Measurements from ENCODE around the gene NR1D1. TPM values are rescaled to one million over a fixed set of nuclear protein-coding genes. Genes with fewer than 3 reads are reported as not detected.

The NR1D1 gene
- total and polyA plus RNA-seq, 2 of the 13 experiments (the other 11 are each of a cell fraction or from before 2014, with no cell fraction given) = 2.1 to 2.7 TPM

DNA sequence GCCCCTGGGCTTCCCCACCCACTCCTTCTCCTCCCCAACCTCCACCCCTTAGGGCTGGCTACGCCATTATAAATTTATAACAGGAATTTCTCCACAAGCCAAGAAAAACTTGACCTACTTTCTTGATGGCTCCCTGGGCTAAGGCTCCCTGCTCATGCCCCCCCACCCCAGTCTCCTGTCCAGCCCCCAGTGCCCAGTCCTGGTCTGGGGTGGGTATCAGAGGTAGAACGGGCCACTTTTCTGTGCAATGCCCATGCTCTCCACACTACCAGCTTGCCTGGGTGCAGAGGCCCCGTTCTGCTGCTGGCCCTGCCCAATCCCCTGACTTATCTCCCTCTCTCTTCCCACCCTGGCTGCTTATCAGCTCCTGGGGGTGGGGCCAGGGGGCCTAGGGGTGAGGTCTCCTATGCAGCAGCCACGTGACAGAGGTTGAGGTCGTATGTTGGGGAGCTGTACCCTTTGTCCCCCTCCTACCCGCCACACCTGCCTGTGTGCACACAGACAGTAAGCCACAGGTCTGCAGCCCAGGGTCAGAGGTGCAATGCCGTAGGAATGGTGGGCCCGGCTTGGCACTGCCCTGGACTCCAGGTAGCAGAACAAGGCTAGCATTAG is 27.5 kb downstream of the NR1D1 start (continued):
- TF ChIP-seq, protein P1, sequence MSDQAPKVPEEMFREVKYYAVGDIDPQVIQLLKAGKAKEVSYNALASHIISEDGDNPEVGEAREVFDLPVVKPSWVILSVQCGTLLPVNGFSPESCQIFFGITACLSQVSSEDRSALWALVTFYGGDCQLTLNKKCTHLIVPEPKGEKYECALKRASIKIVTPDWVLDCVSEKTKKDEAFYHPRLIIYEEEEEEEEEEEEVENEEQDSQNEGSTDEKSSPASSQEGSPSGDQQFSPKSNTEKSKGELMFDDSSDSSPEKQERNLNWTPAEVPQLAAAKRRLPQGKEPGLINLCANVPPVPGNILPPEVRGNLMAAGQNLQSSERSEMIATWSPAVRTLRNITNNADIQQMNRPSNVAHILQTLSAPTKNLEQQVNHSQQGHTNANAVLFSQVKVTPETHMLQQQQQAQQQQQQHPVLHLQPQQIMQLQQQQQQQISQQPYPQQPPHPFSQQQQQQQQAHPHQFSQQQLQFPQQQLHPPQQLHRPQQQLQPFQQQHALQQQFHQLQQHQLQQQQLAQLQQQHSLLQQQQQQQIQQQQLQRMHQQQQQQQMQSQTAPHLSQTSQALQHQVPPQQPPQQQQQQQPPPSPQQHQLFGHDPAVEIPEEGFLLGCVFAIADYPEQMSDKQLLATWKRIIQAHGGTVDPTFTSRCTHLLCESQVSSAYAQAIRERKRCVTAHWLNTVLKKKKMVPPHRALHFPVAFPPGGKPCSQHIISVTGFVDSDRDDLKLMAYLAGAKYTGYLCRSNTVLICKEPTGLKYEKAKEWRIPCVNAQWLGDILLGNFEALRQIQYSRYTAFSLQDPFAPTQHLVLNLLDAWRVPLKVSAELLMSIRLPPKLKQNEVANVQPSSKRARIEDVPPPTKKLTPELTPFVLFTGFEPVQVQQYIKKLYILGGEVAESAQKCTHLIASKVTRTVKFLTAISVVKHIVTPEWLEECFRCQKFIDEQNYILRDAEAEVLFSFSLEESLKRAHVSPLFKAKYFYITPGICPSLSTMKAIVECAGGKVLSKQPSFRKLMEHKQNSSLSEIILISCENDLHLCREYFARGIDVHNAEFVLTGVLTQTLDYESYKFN (CRISPR knock-in tag; conservative IDR thresholded peaks at IDR 0.05) = peak; percentile 60
- TF ChIP-seq ARID2 (CRISPR knock-in tag; IDR thresholded peaks at IDR 0.05; ENCODE audit: borderline replicate concordance) (no peak), NONO (IDR thresholded peaks at IDR 0.05) (no peak), NONO (CRISPR knock-in tag; conservative IDR thresholded peaks at IDR 0.05) (peak; percentile 55; the same call in 1 of the 2 replicates), PAWR (CRISPR knock-in tag; IDR thresholded peaks at IDR 0.05; ENCODE audit: borderline replicate concordance) (no peak), PHF21A (CRISPR knock-in tag; IDR thresholded peaks at IDR 0.05) (no peak), SMAD9 (CRISPR knock-in tag; IDR thresholded peaks at IDR 0.05) (no peak), POLR2A (IDR thresholded peaks at IDR 0.05; ENCODE audit: insufficient read depth in 1 of 2, low read depth in 2 of 2, low read length in 2 of 2) (peak in 1 of 2 experiments; percentile 78; a peak in 2 of 4 replicates), SAP130 (CRISPR knock-in tag; IDR thresholded peaks at IDR 0.05; ENCODE audit: low read depth) (peak; percentile 58; the same call in 1 of the 2 replicates), HNF4G (IDR thresholded peaks at IDR 0.05; ENCODE audit: borderline replicate concordance, low read depth, low read length) (peak; percentile 28; the same call in 1 of the 2 replicates), HNF4G (CRISPR knock-in tag; IDR thresholded peaks at IDR 0.05; ENCODE audit: borderline replicate concordance, low read depth) (no peak), SIX1 (CRISPR knock-in tag; IDR thresholded peaks at IDR 0.05; ENCODE audit: borderline replicate concordance) (no peak)
- TF ChIP-seq, protein P2, sequence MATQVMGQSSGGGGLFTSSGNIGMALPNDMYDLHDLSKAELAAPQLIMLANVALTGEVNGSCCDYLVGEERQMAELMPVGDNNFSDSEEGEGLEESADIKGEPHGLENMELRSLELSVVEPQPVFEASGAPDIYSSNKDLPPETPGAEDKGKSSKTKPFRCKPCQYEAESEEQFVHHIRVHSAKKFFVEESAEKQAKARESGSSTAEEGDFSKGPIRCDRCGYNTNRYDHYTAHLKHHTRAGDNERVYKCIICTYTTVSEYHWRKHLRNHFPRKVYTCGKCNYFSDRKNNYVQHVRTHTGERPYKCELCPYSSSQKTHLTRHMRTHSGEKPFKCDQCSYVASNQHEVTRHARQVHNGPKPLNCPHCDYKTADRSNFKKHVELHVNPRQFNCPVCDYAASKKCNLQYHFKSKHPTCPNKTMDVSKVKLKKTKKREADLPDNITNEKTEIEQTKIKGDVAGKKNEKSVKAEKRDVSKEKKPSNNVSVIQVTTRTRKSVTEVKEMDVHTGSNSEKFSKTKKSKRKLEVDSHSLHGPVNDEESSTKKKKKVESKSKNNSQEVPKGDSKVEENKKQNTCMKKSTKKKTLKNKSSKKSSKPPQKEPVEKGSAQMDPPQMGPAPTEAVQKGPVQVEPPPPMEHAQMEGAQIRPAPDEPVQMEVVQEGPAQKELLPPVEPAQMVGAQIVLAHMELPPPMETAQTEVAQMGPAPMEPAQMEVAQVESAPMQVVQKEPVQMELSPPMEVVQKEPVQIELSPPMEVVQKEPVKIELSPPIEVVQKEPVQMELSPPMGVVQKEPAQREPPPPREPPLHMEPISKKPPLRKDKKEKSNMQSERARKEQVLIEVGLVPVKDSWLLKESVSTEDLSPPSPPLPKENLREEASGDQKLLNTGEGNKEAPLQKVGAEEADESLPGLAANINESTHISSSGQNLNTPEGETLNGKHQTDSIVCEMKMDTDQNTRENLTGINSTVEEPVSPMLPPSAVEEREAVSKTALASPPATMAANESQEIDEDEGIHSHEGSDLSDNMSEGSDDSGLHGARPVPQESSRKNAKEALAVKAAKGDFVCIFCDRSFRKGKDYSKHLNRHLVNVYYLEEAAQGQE (IDR thresholded peaks at IDR 0.05; ENCODE audit: borderline replicate concordance in 1 of 2, low read depth in 1 of 2, low read length in 2 of 2) = no peak
- TF ChIP-seq, protein P3, sequence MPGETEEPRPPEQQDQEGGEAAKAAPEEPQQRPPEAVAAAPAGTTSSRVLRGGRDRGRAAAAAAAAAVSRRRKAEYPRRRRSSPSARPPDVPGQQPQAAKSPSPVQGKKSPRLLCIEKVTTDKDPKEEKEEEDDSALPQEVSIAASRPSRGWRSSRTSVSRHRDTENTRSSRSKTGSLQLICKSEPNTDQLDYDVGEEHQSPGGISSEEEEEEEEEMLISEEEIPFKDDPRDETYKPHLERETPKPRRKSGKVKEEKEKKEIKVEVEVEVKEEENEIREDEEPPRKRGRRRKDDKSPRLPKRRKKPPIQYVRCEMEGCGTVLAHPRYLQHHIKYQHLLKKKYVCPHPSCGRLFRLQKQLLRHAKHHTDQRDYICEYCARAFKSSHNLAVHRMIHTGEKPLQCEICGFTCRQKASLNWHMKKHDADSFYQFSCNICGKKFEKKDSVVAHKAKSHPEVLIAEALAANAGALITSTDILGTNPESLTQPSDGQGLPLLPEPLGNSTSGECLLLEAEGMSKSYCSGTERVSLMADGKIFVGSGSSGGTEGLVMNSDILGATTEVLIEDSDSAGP (CRISPR knock-in tag; IDR thresholded peaks at IDR 0.05; ENCODE audit: borderline replicate concordance) = no peak
- TF ChIP-seq, protein P4, sequence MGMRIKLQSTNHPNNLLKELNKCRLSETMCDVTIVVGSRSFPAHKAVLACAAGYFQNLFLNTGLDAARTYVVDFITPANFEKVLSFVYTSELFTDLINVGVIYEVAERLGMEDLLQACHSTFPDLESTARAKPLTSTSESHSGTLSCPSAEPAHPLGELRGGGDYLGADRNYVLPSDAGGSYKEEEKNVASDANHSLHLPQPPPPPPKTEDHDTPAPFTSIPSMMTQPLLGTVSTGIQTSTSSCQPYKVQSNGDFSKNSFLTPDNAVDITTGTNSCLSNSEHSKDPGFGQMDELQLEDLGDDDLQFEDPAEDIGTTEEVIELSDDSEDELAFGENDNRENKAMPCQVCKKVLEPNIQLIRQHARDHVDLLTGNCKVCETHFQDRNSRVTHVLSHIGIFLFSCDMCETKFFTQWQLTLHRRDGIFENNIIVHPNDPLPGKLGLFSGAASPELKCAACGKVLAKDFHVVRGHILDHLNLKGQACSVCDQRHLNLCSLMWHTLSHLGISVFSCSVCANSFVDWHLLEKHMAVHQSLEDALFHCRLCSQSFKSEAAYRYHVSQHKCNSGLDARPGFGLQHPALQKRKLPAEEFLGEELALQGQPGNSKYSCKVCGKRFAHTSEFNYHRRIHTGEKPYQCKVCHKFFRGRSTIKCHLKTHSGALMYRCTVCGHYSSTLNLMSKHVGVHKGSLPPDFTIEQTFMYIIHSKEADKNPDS (CRISPR knock-in tag; IDR thresholded peaks at IDR 0.05) = no peak
- TF ChIP-seq, protein P5, sequence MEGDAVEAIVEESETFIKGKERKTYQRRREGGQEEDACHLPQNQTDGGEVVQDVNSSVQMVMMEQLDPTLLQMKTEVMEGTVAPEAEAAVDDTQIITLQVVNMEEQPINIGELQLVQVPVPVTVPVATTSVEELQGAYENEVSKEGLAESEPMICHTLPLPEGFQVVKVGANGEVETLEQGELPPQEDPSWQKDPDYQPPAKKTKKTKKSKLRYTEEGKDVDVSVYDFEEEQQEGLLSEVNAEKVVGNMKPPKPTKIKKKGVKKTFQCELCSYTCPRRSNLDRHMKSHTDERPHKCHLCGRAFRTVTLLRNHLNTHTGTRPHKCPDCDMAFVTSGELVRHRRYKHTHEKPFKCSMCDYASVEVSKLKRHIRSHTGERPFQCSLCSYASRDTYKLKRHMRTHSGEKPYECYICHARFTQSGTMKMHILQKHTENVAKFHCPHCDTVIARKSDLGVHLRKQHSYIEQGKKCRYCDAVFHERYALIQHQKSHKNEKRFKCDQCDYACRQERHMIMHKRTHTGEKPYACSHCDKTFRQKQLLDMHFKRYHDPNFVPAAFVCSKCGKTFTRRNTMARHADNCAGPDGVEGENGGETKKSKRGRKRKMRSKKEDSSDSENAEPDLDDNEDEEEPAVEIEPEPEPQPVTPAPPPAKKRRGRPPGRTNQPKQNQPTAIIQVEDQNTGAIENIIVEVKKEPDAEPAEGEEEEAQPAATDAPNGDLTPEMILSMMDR (CRISPR knock-in tag; IDR thresholded peaks at IDR 0.05) = peak; percentile 27
